HEK293T (cell line): ENCODE measurements around the gene BMP7.

Experiments used
- CTCF ChIA-PET: fragments of 350-600 bp; formaldehyde crosslinking; extraction: SDS; loops from one replicate; lab custom pipeline; 2021; ENCODE audit warnings: antibody characterized with exemption, inconsistent platforms; lab: Yijun Ruan, JAX
- POLR2A ChIA-PET: fragments of 350-600 bp; formaldehyde crosslinking; extraction: SDS; loops from one replicate; lab custom pipeline; 2020; ENCODE audit warnings: antibody characterized with exemption, inconsistent platforms; lab: Yijun Ruan, JAX
- DNase-seq: peaks from one replicate; pipeline ENCODE4 v3.0.0; 2012; ENCODE audit warnings: mixed read lengths; ENCODE audit errors: extremely low spot score
- ARNT ChIP-seq: fragments of 450-650 bp; IDR thresholded peaks from 2 replicates; pipeline ENCODE4 v1.6.1; 2017; ENCODE audit warnings: mild to moderate bottlenecking
- BHLHE40 ChIP-seq: fragments of 450-650 bp; IDR thresholded peaks from 2 replicates; pipeline ENCODE4 v1.6.1; 2016; ENCODE audit warnings: mild to moderate bottlenecking, moderate library complexity, borderline replicate concordance
- CTBP1 ChIP-seq: fragments of 450-650 bp; IDR thresholded peaks from 2 replicates; pipeline ENCODE4 v1.6.1; 2016; ENCODE audit warnings: borderline replicate concordance
- ELF4 ChIP-seq: fragments of 450-650 bp; IDR thresholded peaks from 2 replicates; pipeline ENCODE4 v1.6.1; 2017; ENCODE audit warnings: antibody characterized with exemption
- FOXA1 ChIP-seq: fragments of 450-650 bp; IDR thresholded peaks from 2 replicates; pipeline ENCODE4 v1.6.1; 2016; ENCODE audit warnings: mild to moderate bottlenecking
- FOXK2 ChIP-seq: fragments of 450-650 bp; IDR thresholded peaks from 2 replicates; pipeline ENCODE4 v1.6.1; 2016; ENCODE audit warnings: mild to moderate bottlenecking
- FOXM1 ChIP-seq: fragments of 450-650 bp; IDR thresholded peaks from 2 replicates; pipeline ENCODE4 v1.6.1; 2017; ENCODE audit warnings: mild to moderate bottlenecking, borderline replicate concordance
- HDGF ChIP-seq: fragments of 450-650 bp; IDR thresholded peaks from 2 replicates; pipeline ENCODE4 v1.6.1; 2017; ENCODE audit warnings: antibody characterized with exemption, borderline replicate concordance
- L3MBTL2 ChIP-seq: fragments of 450-650 bp; conservative IDR thresholded peaks from 2 replicates; pipeline ENCODE4 v1.6.1; 2016; ENCODE audit warnings: mild to moderate bottlenecking
- LEF1 ChIP-seq: fragments of 450-650 bp; IDR thresholded peaks from 2 replicates; pipeline ENCODE4 v1.6.1; 2017; ENCODE audit warnings: mild to moderate bottlenecking, borderline replicate concordance
- NFRKB ChIP-seq: fragments of 450-650 bp; IDR thresholded peaks from 2 replicates; pipeline ENCODE4 v1.6.1; 2016; ENCODE audit warnings: mild to moderate bottlenecking, moderate library complexity
- SP1 ChIP-seq: fragments of 450-650 bp; IDR thresholded peaks from 2 replicates; pipeline ENCODE4 v1.6.1; 2017
- SUZ12 ChIP-seq: fragments of 450-650 bp; IDR thresholded peaks from 2 replicates; pipeline ENCODE4 v1.6.1; 2016; ENCODE audit warnings: mild to moderate bottlenecking
- TARDBP ChIP-seq: fragments of 450-650 bp; IDR thresholded peaks from 2 replicates; pipeline ENCODE4 v1.6.1; 2016
- ZNF384 ChIP-seq: fragments of 450-650 bp; IDR thresholded peaks from 2 replicates; pipeline ENCODE4 v1.6.1; 2016
- TF ChIP-seq, protein P1 (sequence below): fragments of 450-650 bp; IDR thresholded peaks from 2 replicates; pipeline ENCODE4 v1.6.1; 2016

BMP7 gene

GRCh38 chr20:57213291-57213690, 53.1 kb downstream of the BMP7 start:
- ChIA-PET POLR2A (no interaction called here), CTCF (no interaction called here)
- no peak for DNase-seq
- TF ChIP-seq, protein P1, sequence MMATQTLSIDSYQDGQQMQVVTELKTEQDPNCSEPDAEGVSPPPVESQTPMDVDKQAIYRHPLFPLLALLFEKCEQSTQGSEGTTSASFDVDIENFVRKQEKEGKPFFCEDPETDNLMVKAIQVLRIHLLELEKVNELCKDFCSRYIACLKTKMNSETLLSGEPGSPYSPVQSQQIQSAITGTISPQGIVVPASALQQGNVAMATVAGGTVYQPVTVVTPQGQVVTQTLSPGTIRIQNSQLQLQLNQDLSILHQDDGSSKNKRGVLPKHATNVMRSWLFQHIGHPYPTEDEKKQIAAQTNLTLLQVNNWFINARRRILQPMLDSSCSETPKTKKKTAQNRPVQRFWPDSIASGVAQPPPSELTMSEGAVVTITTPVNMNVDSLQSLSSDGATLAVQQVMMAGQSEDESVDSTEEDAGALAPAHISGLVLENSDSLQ = no peak
- TF ChIP-seq FOXK2 (no peak), ELF4 (no peak), NFRKB (no peak), BHLHE40 (no peak), SUZ12 (no peak)

DNA sequence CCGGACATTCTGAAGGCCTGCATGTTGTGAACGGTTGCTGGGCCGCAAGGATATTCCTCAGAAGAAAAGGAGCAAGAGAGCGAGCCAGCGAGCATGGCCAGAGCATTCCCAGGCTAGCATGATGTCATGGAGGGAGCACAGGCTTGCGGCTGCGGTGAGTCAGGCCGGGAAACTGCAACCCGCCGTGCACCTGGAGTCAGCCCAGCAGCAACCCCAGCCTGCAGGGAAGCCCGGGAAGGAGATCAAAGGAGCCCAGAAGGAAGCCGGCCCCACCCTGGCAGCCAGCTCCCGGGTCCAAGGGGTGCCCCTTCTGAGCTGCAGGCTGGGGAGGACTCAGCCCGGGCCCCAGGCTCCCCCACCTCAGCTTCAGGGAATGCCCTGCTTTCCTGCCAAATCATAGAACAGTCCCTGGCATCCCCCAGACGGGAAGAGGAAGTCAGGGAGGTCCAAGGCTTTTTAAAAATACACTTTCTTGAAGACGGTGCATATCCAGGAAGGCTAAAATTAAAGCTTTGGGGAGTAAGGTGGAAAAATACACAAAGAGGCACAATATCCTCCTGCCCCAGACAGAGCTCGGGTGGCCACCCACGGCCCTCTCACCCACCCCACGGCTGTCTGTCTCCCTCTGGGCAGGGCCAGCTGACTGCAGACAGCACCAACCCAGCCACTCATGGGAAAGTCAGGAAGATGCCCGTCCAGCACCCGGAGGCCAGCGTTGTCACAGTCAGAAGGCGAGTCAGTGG, 53.7 kb downstream of the BMP7 start:
- TF ChIP-seq, protein P1 = no peak
- TF ChIP-seq FOXM1 = no peak
- TF ChIP-seq TARDBP = no peak
- no peak for TF ChIP-seq ARNT
- no peak for TF ChIP-seq CTBP1
- TF ChIP-seq BHLHE40 = no peak
- no peak for TF ChIP-seq ZNF384
- no peak for TF ChIP-seq HDGF
- no peak for TF ChIP-seq FOXA1
- peak; percentile 34 for DNase-seq
- ChIA-PET CTCF (no interaction called here), POLR2A (no interaction called here)

- no peak for DNase-seq
- CTCF ChIA-PET = no interaction called here
- TF ChIP-seq NFRKB = no peak
- POLR2A ChIA-PET = no interaction called here
Measured at GRCh38 chr20:57211908-57212533, 54.4 kb downstream of the BMP7 start.

GRCh38 chr20:57211406-57211805, 55.0 kb downstream of the BMP7 start:
- TF ChIP-seq FOXK2 (no peak), FOXA1 (no peak), FOXM1 (no peak), LEF1 (no peak), CTBP1 (no peak), ARNT (no peak), L3MBTL2 (no peak), BHLHE40 (no peak), ZNF384 (no peak), ELF4 (no peak), NFRKB (no peak), HDGF (no peak), SUZ12 (no peak), SP1 (no peak), TARDBP (no peak)
- TF ChIP-seq, protein P1 = no peak
- ChIA-PET CTCF (no interaction called here), POLR2A (no interaction called here)
- DNase-seq = no peak

DNA sequence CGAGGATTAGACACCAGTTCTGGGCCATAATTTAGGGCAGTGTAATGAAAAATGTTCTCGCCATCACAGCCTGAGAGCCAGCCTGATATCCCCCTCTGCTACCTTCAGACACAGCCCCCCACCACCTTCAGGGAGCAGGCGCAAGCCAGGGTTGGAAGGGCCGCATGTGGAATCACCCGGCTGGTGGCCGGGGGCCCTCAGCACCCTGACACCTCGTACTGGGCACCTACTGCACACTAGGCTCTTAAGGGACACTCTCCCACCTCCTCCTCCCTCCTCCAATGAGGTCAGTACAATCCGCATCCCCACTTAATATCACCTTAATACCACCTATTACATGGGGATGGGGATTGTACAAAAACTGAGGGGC, 55.5 kb downstream of the BMP7 start:
- POLR2A ChIA-PET = no interaction called here
- TF ChIP-seq SP1 = no peak
- no peak for TF ChIP-seq ZNF384
- TF ChIP-seq CTBP1 = no peak
- TF ChIP-seq FOXK2 = no peak
- no peak for TF ChIP-seq FOXA1
- no peak for TF ChIP-seq HDGF
- no peak for TF ChIP-seq SUZ12
- TF ChIP-seq ELF4 = no peak
- TF ChIP-seq BHLHE40 = no peak
- no peak for TF ChIP-seq L3MBTL2
- TF ChIP-seq, protein P1 = no peak
- DNase-seq = no peak
- CTCF ChIA-PET = no interaction called here
